ENCODE measurements around the gene FAM111A.

The FAM111A gene

GRCh38 chr11:59200423-59200746, 57.7 kb downstream of the FAM111A start:
- no peak for DNase-seq (ENCODE audit: low read depth)

- DNase-seq (ENCODE audit: low read depth) = no peak
These were observed 58.7 kb downstream of the FAM111A start for GRCh38 chr11:59201353-59201752.

Measured in non-pigmented ciliary epithelial cell (primary cell).